Middle frontal gyrus (tissue), 1 donor: ENCODE results near the gene HLCS.
"Not testable (repeated sequence)": the region's sequence is repeated elsewhere in the genome, so short reads cannot be mapped to it uniquely, and the experiment has no call there.

Experiments
- DNase-seq: peaks from one replicate; pipeline ENCODE4 v3.0.0-alpha.2; 2015; ENCODE audit warnings: low spot score; ENCODE audit errors: extremely low spot score

The HLCS gene

GRCh38 chr21:36850372-36850771, 116.1 kb downstream of the HLCS start:
- DNase-seq, result no peak

GRCh38 chr21:36849461-36850105, 116.9 kb downstream of the HLCS start:
- no peak for DNase-seq

- DNase-seq, result no peak
Observed at GRCh38 chr21:36848730-36849274, 117.7 kb downstream of the HLCS start.

- DNase-seq, result no peak
Observed at GRCh38 chr21:36847189-36847588, 119.3 kb downstream of the HLCS start.

- DNase-seq, result no peak
Observed at GRCh38 chr21:36846631-36847030, 119.8 kb downstream of the HLCS start.

GRCh38 chr21:36845790-36846189, 120.7 kb downstream of the HLCS start:
- DNase-seq, result no peak

GRCh38 chr21:36845070-36845469, 121.4 kb downstream of the HLCS start:
- no peak for DNase-seq

GRCh38 chr21:36841866-36842265, 124.6 kb downstream of the HLCS start:
- DNase-seq, result no peak

- no peak for DNase-seq
Observed at GRCh38 chr21:36839735-36840134, 126.7 kb downstream of the HLCS start.

GRCh38 chr21:36839123-36839522, 127.3 kb downstream of the HLCS start:
- no peak for DNase-seq

GRCh38 chr21:36835383-36835795, 131.1 kb downstream of the HLCS start:
- no peak for DNase-seq

GRCh38 chr21:36834192-36834591, 132.3 kb downstream of the HLCS start:
- DNase-seq, result no peak

- no peak for DNase-seq
Observed at GRCh38 chr21:36830100-36830499, 136.4 kb downstream of the HLCS start.

GRCh38 chr21:36828891-36829515, 137.5 kb downstream of the HLCS start:
- DNase-seq, result no peak

GRCh38 chr21:36828208-36828607, 138.3 kb downstream of the HLCS start:
- no peak for DNase-seq

GRCh38 chr21:36825658-36826057, 140.8 kb downstream of the HLCS start:
- DNase-seq, result no peak

- DNase-seq, result no peak
Observed at GRCh38 chr21:36821032-36821299, 145.5 kb downstream of the HLCS start.

- no peak for DNase-seq
Observed at GRCh38 chr21:36820176-36821031, 146.1 kb downstream of the HLCS start.

- no peak for DNase-seq
Observed at GRCh38 chr21:36817732-36818450, 148.6 kb downstream of the HLCS start.

GRCh38 chr21:36816561-36817130, 149.8 kb downstream of the HLCS start:
- no peak for DNase-seq

GRCh38 chr21:36816026-36816425, 150.4 kb downstream of the HLCS start:
- not testable (repeated sequence) for DNase-seq
